Fibroblast of skin of right biceps (primary cell): ENCODE measurements around the gene CCDC187.

ENCODE experiments used
- DNase-seq: peaks from one replicate; pipeline ENCODE4 v3.0.0-alpha.2; 2013

Gene CCDC187

GRCh38 chr9:136339173-136339957, 35.5 kb upstream of the CCDC187 start:
- DNase-seq: peak; percentile 36

GRCh38 chr9:136338511-136338910, 34.6 kb upstream of the CCDC187 start:
- DNase-seq: no peak

- no peak for DNase-seq
Observed at GRCh38 chr9:136337416-136338395, 33.8 kb upstream of the CCDC187 start.

GRCh38 chr9:136336881-136337280, 33.0 kb upstream of the CCDC187 start:
- DNase-seq: no peak

- peak; percentile 67 for DNase-seq
Observed at GRCh38 chr9:136336156-136336870, 32.4 kb upstream of the CCDC187 start.

- DNase-seq: no peak
Observed at GRCh38 chr9:136335296-136336155, 31.6 kb upstream of the CCDC187 start.

GRCh38 chr9:136334541-136334940, 30.6 kb upstream of the CCDC187 start:
- no peak for DNase-seq

GRCh38 chr9:136333486-136333885, 29.6 kb upstream of the CCDC187 start:
- no peak for DNase-seq

GRCh38 chr9:136333045-136333444, 29.2 kb upstream of the CCDC187 start:
- no peak for DNase-seq

- no peak for DNase-seq
Observed at GRCh38 chr9:136332482-136332983, 28.6 kb upstream of the CCDC187 start.

- DNase-seq: no peak
Observed at GRCh38 chr9:136331556-136332481, 27.9 kb upstream of the CCDC187 start.

GRCh38 chr9:136331030-136331429, 27.1 kb upstream of the CCDC187 start:
- no peak for DNase-seq

- no peak for DNase-seq
Observed at GRCh38 chr9:136330406-136330990, 26.6 kb upstream of the CCDC187 start.

GRCh38 chr9:136329636-136330405, 25.9 kb upstream of the CCDC187 start:
- no peak for DNase-seq

- no peak for DNase-seq
Observed at GRCh38 chr9:136329211-136329627, 25.3 kb upstream of the CCDC187 start.

- DNase-seq: peak; percentile 33
Observed at GRCh38 chr9:136328622-136329041, 24.7 kb upstream of the CCDC187 start.

- DNase-seq: no peak
Observed at GRCh38 chr9:136328011-136328621, 24.2 kb upstream of the CCDC187 start.

GRCh38 chr9:136327304-136327974, 23.5 kb upstream of the CCDC187 start, which contains the start of gene GPSM1:
GPSM1 (plus strand) TSS chr9:136327539; CDS start chr9:136327696, 157 bp downstream.
- DNase-seq: peak; percentile 71
